Ovary (tissue), 3 donors: ENCODE data around the gene SSH3.

ENCODE experiments used
- POLR2A ChIP-seq: fragments of 450-650 bp; IDR thresholded peaks from one replicate; pipeline ENCODE4 v1.6.1; 2017; ENCODE audit warnings: antibody characterized with exemption, mild to moderate bottlenecking, moderate library complexity
- TF ChIP-seq, protein P1 (sequence below), 3 donors: fragments of 450-650 bp in 2 of 3; fragments of 200-600 bp in 1 of 3; IDR thresholded peaks; one replicate each; pipeline versions ENCODE4 v1.5.1 to v1.8.0; 2016 to 2022; ENCODE audit warnings: antibody characterized with exemption in 3 of 3, mild to moderate bottlenecking in 1 of 3
- donor health status: DM: no; HTN: no; CAD: no.

DNA sequence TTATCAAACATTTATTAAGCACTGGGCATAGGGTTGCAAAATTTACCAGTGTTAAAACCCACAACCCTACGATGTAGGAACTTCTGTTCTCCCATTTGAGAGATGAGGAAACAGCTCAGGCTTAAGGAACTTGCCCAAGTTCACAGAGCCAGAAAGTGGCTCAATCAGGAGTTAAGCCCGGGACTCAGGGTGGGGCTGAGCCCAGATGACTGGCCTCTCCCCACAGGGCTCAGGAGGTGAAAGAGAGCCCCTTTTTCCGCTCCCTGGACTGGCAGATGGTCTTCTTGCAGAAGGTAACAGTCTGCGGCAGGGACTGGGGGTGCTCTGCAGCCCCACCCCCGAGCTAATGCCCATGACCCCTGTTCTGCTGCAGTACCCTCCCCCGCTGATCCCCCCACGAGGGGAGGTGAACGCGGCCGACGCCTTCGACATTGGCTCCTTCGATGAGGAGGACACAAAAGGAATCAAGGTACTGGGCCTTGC lies 19.8 kb upstream of the SSH3 start:
- TF ChIP-seq, protein P1, sequence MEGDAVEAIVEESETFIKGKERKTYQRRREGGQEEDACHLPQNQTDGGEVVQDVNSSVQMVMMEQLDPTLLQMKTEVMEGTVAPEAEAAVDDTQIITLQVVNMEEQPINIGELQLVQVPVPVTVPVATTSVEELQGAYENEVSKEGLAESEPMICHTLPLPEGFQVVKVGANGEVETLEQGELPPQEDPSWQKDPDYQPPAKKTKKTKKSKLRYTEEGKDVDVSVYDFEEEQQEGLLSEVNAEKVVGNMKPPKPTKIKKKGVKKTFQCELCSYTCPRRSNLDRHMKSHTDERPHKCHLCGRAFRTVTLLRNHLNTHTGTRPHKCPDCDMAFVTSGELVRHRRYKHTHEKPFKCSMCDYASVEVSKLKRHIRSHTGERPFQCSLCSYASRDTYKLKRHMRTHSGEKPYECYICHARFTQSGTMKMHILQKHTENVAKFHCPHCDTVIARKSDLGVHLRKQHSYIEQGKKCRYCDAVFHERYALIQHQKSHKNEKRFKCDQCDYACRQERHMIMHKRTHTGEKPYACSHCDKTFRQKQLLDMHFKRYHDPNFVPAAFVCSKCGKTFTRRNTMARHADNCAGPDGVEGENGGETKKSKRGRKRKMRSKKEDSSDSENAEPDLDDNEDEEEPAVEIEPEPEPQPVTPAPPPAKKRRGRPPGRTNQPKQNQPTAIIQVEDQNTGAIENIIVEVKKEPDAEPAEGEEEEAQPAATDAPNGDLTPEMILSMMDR (IDR thresholded peaks at IDR 0.05): no peak
- TF ChIP-seq POLR2A: no peak
